Measurements from ENCODE around the gene TLE4. TPM values are rescaled to one million over a fixed set of nuclear protein-coding genes. Genes with fewer than 3 reads are reported as not detected.

Gene TLE4
- total and polyA plus RNA-seq, 10 of the 15 experiments (the other 5 are each of a cell fraction or from before 2014, with no cell fraction given), result 5.3 to 53.3 (median 23.3) TPM

DNA sequence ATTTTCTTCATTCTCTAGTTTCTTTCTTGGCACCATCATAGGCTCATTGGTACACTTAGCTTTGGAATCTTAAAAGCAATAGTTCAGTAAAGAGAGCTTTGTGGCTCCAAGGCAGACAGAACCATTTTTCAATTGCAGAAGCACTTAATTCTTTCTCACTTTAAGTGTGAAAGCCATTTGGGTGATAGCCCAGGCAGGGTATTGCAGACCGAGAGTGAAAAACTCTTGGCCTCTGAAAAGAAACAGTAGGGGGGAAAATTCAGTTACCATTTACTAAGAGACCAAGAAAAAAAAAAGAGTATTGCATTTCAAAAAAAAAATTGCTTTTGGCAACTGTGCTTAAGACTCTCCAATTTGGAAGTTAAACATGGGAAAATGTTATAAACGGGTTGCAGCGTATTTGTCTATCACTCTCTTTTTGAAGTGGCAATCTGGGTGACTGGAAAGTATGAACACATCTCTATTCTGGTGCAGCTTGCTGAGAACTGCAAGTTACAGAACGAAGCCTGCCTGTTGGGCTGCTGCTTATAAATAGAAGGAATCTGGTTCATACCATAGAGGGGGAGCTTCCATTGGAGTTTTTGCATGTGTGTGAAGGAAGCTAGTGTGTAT, 170.5 kb downstream of the TLE4 start:
- SMC1A ChIA-PET (ENCODE audit: uncharacterized antibody, unreplicated experiment), result no interaction called here
- RAD21 ChIA-PET (ENCODE audit: unreplicated experiment), result no interaction called here
- TF ChIP-seq MEF2B (IDR thresholded peaks at IDR 0.05; ENCODE audit: partially characterized antibody, poor library complexity, severe bottlenecking), result no peak
- no peak for TF ChIP-seq FOXK2 (IDR thresholded peaks at IDR 0.05)
- TF ChIP-seq TAF1 (IDR thresholded peaks at IDR 0.05; ENCODE audit: borderline replicate concordance, low read depth, low read length), result no peak
- no peak for TF ChIP-seq PAX8 (IDR thresholded peaks at IDR 0.05)
- TF ChIP-seq SRF (IDR thresholded peaks at IDR 0.05; ENCODE audit: low read depth in 2 of 2, low read length in 2 of 2), result no peak
- Histone ChIP-seq H3K4me3 (no peak overlapping the region), H3K79me2 (ENCODE audit: control insufficient read depth, insufficient read depth, low read length) (no peaks in the 10 kb centered on the region), H3K9me3 (replicated peaks; ENCODE audit: control insufficient read depth, insufficient read depth, low read length) (no peaks in the 10 kb centered on the region), H3K9ac (ENCODE audit: control insufficient read depth, insufficient read depth, low read length) (no peak overlapping the region), H2AFZ (ENCODE audit: control insufficient read depth, low read depth, low read length) (no peak overlapping the region), H3K27me3 (replicated peaks in 1 of 2; ENCODE audit: control insufficient read depth in 2 of 2, insufficient read depth in 2 of 2, low read length in 1 of 2) (no peaks in the 10 kb centered on the region), H3K4me2 (ENCODE audit: control insufficient read depth, insufficient read depth) (no peak overlapping the region), H3K4me1 (ENCODE audit: control insufficient read depth, insufficient read depth, low read length) (no peaks in the 10 kb centered on the region), H4K20me1 (ENCODE audit: control insufficient read depth, insufficient read depth) (no peaks in the 10 kb centered on the region), H3K36me3 (ENCODE audit: control insufficient read depth in 2 of 2, insufficient read depth in 2 of 2, low read length in 1 of 2) (no peaks in the 10 kb centered on the region), H3K27ac (ENCODE audit: control insufficient read depth, insufficient read depth) (no peak overlapping the region)
- ATAC-seq, result no peak
- no peak for FAIRE-seq
- in situ Hi-C loops (cut with MboI), result no loop called here
- BruUV-seq (replicated peaks), result no TSS peak
- POLR2A ChIA-PET, result no interaction called here
- intact Hi-C loops (cut with micrococcal nuclease; ENCODE audit: unreplicated experiment), result no loop called here
- WGBS (ENCODE audit: insufficient coverage, insufficient replicate concordance, low lambda C conversion rate, missing lambda C conversion rate), result 61% methylated on average over 4 of the region's 4 CpGs
- no peak for DNase-seq (ENCODE audit: low read depth, low spot score)
- CTCF ChIA-PET, result no interaction called here

DNA sequence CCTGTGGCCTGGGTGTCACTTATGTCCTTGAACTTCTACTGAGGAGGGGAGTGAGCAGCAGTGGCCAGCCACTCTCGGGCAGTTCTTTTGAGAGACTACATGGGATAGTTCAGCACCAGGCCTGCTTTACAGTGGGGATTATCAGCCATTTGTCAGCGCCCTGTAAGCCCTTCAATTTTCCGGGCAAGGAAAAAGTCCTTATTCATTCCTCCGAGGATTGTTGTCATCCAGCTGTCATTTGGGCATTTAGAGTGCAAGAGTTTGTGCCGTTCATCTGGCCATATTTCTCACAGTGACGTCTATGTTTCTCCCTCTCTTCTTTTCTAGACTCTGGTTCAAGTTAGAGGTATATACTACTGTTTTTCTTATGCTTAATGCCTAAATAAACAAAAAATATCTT, 172.8 kb downstream of the TLE4 start:
- H2AFZ ChIP-seq (ENCODE audit: control insufficient read depth, low read depth, low read length), result no peak overlapping the region
- H3K4me1 ChIP-seq (ENCODE audit: control insufficient read depth, insufficient read depth, low read length), result no peaks in the 10 kb centered on the region
- H3K4me2 ChIP-seq (ENCODE audit: control insufficient read depth, insufficient read depth), result no peak overlapping the region
- ChIA-PET POLR2A (no interaction called here), RAD21 (ENCODE audit: unreplicated experiment) (no interaction called here), CTCF (no interaction called here), SMC1A (ENCODE audit: uncharacterized antibody, unreplicated experiment) (interaction anchor here (0.9 kb wide), 1 partner anchor 278 kb away, joined by 3 read pairs; no protein-coding TSS in a partner anchor)
- H3K4me3 ChIP-seq, result no peak overlapping the region
- FAIRE-seq (no peak), DNase-seq (ENCODE audit: low read depth, low spot score) (no peak), ATAC-seq (no peak)
- no peak overlapping the region for H3K27ac ChIP-seq (ENCODE audit: control insufficient read depth, insufficient read depth)
- no peaks in the 10 kb centered on the region for H3K36me3 ChIP-seq (ENCODE audit: control insufficient read depth in 2 of 2, insufficient read depth in 2 of 2, low read length in 1 of 2)
- no peaks in the 10 kb centered on the region for H4K20me1 ChIP-seq (ENCODE audit: control insufficient read depth, insufficient read depth)
- H3K9ac ChIP-seq (ENCODE audit: control insufficient read depth, insufficient read depth, low read length), result no peak overlapping the region
- H3K9me3 ChIP-seq (replicated peaks; ENCODE audit: control insufficient read depth, insufficient read depth, low read length), result no peaks in the 10 kb centered on the region
- WGBS (ENCODE audit: insufficient coverage, insufficient replicate concordance, low lambda C conversion rate, missing lambda C conversion rate), result 81% methylated on average over 6 of the region's 6 CpGs
- intact Hi-C loops (cut with micrococcal nuclease; ENCODE audit: unreplicated experiment), result no loop called here
- BruUV-seq (replicated peaks), result no TSS peak
- no peaks in the 10 kb centered on the region for H3K79me2 ChIP-seq (ENCODE audit: control insufficient read depth, insufficient read depth, low read length)
- in situ Hi-C loops (cut with MboI), result no loop called here
- no peaks in the 10 kb centered on the region for H3K27me3 ChIP-seq (replicated peaks in 1 of 2; ENCODE audit: control insufficient read depth in 2 of 2, insufficient read depth in 2 of 2, low read length in 1 of 2)
- TF ChIP-seq ZBTB33 (IDR thresholded peaks at IDR 0.05) (no peak), TCF12 (IDR thresholded peaks at IDR 0.05; ENCODE audit: low read depth, low read length) (no peak), FOS (IDR thresholded peaks at IDR 0.05; ENCODE audit: borderline replicate concordance, extremely low read depth, insufficient read length) (no peak), RB1 (IDR thresholded peaks at IDR 0.05; ENCODE audit: borderline replicate concordance) (no peak), CBX3 (IDR thresholded peaks at IDR 0.05; ENCODE audit: borderline replicate concordance, low read depth) (no peak), IRF5 (IDR thresholded peaks at IDR 0.05; ENCODE audit: borderline replicate concordance) (no peak), HDAC2 (IDR thresholded peaks at IDR 0.05) (no peak), WRNIP1 (IDR thresholded peaks at IDR 0.05; ENCODE audit: borderline replicate concordance, low read depth, low read length) (no peak), ATF7 (IDR thresholded peaks at IDR 0.05; ENCODE audit: low read depth) (no peak), ATF2 (IDR thresholded peaks at IDR 0.05; ENCODE audit: low read length) (no peak)
